Stimulated activated CD4-positive, alpha-beta T cell treated with anti-CD3 and anti-CD28 coated beads, Interleukin-4, amount 100 ng/mL, for 24 hours (primary cell): ENCODE data around the gene CPAMD8.
"Not testable (repeated sequence)": the region's sequence is repeated elsewhere in the genome, so short reads cannot be mapped to it uniquely, and the experiment has no call there.

Source experiments
- DNase-seq: peaks from one replicate; pipeline ENCODE4 v3.0.0-alpha.2; 2020

Gene CPAMD8

DNA sequence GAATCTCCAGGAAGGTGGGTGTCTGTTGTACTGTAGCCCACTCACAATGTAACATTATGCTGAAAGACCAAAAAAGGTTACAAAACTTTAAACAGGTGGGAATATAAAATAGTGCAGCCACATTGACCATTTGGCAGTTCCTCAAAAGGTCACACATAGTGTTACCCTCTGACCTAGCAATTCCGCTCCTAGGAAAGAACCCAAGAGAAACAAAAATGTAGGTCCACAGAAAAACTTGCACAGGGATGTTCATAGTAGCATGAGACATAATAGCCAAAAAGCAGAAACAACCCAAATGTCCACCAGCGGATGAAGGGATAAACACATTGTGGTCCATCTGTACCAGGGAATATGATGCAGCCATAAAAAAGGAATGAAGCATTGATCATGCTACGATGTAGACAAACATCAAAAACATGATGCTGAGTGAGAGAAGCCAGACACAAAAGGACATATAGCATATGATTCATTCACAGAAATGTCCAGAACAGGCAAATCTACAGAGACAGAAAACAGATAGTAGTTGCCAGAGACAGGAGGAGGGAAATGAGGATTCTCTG, 27.9 kb downstream of the CPAMD8 start:
- DNase-seq, result no peak

DNA sequence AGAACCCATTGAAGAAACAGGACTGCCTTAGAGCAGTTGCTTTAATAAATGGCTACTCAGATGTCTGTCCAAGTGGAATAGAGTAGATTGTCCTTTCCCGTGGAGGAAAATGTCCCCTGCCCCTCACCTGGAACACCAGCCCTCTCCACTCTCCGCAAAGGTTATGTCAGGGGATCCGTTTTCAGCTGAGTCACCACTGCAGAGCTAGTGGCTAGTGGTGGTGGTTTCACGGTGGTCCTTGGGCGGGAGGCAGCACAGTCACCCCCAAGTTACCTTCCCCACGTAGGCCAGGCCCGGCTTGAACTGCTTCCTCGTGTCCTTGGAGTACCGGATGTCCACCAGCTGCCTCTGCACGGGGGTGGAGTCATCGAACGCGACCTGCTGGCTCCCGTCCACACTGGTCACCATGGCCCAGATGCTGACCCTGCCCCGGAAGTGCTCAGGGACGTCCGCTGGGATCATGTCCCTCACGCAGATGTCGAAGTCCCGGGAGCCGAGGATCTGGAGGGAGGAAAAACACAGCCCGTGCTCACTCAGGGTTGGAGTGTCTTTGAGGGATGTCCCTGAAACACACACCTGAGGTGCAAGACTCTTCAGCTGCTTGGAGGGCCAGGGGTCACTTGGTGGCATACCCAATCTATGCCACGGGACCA, 29.6 kb downstream of the CPAMD8 start:
- not testable (repeated sequence) for DNase-seq

DNA sequence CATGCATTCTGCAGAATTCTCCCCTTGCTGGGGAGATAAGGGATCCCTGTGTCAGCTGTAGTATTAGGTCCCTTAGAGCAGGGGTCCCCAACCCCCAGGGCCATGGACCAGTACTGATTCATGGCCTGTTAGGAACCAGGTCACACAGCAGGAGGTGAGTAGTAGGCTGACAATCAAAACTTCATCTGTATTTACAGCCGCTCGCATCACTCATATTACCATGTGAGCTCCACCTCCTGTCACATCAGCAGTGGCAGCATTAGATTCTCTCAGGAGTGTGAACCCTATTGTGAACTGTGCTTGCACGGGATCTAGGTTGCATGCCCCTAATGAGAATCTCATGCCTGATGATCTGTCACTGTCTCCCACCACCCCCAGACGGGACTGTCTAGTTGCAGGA, 37.9 kb downstream of the CPAMD8 start:
- no peak for DNase-seq

DNA sequence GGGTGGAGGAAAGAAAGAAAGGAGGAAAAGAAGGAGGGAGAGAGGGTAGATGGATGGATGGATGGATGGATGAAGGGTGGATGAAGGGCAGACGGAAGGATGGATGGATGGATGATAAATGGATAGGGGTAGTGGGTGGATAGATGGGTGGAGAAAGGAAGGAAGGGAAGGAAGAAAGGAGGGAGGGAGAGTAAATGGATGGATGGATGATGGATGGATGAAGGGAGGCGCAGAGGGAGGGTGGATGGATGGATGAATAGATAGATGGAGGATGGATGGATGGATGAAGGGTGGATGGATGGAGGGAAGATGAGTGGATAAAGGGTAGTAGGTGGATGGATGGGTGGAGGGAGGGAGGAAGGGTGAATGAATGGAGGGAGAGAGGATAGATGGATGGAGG, 41.2 kb downstream of the CPAMD8 start:
- DNase-seq, result no peak

DNA sequence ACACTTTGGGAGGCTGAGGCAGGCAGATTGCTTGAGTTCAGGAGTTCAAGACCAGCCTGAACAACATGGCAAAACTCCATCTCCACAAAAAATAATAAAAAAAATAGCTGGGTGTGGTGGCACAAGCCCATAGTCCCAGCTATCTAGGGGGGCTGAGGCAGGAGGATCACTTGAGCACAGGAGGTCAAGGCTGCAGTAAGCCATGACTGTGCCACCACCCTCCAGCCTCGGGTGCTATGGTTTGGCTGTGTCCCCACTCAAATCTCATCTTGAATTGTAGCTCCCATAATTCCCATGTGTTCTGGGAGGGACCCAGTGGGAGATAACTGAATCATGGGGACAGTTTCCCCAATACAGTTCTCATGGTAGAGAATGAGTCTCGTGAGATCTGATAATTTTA, 44.0 kb downstream of the CPAMD8 start:
- DNase-seq, result not testable (repeated sequence)

DNA sequence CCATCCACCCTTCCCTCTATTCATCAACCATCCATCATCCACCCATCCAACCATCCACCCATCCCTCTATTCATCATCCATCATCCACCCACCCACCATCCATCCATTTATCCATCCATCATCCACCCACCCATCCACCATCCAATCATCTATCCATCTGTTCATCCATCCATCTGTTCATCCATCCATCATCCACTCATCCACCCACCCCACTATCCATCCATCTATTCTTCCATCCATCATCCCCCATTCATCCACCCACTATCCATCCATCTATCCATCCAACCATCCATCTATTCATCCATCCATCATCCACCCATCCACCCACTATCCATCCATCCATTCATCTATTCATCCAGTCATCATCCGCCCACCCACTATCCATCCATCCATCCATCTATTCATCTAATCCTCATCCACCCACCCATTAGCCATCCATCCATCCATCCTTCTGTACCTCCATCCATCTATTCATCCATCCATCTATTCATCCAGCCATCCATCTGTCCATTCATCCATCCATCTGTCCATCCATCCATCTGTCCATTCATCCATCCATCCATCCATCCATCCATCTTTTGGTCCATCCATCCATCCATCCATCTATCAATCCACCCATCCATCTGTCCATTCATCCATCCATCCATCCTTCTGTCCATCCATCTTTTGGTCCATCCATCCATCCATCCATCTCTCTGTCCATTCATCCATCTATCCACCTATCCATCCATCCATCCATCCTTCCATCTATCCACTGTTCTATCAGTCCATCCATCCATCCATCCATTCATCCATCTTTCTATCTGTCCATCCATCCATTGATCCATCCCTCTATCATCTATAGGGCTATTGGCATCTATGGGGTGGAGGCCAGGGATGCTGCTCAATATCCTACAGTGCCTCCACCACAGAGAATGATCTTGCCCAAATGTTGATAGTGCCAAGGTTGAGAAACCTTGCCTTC, 47.5 kb downstream of the CPAMD8 start:
- DNase-seq, result no peak

DNA sequence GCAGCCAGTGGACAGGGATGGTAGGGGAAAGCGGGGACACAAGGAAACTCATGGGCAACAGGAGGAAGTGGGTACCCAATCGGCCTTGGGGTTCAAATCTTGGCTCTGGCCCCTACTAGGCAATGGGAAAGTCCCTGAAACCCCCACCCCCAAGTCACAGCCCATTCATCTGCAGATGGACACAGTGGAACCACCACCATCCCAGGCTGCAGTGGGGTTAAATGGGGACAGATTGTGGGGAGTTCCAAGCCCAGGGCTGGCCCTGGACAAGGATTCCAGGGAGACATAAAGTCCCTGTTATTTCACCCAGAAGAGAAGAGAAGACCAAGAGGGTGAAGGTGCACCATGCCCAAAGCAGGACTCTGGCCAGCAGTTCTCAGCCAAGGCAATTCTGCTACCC, 48.5 kb downstream of the CPAMD8 start:
- DNase-seq, result no peak

DNA sequence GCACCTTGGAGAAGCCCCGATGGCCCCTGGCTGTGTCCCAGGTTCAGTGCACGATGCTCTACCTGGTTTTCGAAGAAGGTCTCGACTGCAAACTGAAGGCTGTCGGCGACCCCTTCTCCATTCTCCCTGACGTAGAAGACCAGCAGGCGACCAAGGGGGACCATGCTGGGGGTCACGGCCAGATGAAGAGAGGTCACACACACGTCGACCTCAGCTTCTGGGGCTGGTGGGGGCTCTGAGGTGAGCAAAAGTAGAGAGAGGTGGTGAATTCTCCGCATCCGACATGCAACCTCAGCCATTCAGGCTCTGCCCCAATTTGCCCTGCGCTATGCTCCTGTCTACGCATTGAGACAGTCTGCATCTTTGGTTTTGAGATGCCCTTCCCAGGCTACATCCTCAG, 49.3 kb downstream of the CPAMD8 start:
- no peak for DNase-seq

DNA sequence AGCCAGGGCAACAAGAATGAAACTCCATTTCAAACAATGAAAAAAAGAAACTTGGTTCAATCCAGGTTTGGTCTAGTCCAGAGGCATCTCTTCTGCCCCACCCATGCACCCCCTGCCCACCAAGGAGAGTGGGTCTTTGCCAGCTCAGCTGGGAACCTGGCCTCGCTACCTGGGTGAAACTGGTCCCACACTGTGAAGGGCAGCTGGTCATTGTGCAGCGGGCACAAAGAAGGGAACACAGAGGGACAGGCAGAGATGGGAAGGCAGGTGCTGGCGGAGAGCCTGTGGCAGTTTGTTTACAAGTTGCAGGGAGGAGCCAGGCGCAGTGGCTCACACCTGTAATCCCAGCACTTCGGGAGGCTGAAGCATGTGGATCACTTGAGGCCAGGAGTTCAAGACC, 50.2 kb downstream of the CPAMD8 start:
- no peak for DNase-seq

DNA sequence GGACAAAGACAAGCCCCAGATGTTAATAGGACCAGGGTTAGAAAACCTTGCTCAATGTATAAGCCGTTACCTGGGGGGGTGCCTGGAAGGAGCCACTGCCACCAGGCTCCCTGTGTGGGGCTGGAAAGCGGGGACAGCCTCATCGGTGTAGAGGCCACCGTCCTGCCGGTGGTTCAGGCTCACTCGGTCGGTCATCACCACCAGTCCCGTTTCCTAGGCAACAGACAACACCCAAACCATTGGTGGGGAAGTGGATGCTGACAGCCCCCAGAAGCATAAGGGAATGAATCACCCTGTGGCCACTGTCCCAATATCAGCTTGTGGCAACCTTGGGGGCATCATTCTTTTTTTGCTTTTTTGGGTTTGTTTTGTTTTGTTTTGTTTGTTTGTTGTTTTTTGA, 55.8 kb downstream of the CPAMD8 start:
- no peak for DNase-seq

DNA sequence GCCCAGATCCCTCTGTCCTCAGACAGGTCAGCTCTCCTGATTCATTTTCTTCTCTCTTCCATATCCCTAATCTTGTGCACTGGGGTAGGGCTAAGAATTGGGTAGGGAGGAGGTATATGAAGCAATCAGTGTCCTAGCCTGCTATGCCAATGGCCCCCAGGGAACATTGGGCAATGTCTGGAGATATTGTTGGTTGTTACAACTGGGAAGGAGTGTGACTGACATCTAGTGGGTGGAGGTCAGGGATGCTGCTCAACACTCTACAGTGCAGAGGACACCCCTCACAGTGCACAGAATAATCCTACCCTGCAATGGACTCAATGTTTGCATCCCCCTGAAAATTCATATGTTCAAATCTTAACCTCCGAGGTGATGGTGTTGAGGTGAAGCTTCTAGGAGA, 57.5 kb downstream of the CPAMD8 start:
- no peak for DNase-seq

DNA sequence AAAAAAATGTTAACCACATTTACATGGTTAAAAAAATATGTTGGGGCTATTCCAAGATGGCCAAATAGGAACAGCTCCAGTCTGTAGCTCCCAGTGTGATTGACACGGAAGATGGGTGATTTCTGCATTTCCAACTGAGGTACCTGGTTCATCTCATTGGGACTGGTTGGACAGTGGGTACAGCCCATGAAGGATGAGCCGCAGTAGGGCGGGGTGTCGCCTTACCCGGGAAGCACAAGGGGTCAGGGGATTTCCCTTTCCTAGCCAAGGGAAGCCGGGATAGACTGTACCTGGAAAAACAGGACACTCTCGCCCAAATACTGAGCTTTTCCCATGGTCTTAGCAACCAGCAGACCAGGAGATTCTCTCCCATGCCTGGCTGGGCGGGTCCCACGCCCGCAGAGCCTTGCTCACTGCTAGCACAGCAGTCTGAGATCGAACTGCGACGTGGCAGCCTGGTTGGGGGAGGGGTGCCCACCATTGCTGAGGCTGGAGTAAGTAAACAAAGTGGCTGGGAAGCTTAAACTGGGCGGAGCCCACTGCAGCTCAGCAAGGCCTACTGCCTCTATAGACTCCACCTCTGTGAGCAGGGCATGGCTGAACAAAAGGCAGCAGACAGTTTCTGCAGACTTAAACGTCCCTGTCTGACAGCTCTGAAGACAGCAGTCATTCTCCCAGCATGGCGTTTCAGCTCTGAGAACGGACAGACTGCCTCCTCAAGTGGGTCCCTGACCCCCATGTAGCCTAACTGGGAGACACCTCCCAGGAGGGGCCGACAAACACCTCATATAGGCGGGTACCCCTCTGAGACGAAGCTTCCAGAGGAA, 65.4 kb downstream of the CPAMD8 start:
- not testable (repeated sequence) for DNase-seq

DNA sequence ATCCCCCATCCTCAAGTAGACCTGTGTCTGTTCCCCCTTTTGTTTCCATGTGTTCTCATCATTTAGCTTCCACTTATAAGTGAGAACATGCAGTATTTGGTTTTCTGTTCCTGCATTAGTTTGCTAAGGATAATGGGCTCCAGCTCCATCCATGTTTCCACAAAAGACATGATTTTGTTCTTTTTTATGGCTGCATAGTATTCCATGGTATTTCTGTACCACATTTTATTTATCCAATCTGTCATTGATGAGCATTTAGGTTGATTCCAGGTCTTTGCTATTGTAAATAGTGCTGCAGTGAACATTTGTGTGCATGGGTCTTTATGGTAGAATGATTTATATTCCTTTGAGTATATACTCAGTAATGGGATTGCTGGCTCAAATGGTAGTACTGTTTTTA, 68.3 kb downstream of the CPAMD8 start:
- not testable (repeated sequence) for DNase-seq

DNA sequence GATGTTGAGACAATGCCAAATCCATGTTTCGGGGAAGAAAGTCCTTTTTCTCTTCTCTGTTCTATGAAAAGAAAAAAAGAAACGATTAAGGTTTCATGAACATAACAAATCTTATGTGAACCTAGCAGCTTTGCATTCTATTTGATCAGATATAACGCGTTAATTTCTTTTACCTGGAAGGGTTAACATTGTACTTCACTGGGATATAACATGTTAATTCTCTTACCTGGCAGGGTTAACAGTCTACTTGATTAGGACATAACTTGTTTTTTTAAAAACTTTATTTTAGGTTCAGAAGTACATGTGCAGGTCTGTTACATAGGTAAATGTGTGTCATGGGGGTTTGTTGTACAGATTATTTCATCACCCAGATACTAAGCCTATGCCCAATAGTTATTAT, 68.8 kb downstream of the CPAMD8 start:
- DNase-seq, result no peak

DNA sequence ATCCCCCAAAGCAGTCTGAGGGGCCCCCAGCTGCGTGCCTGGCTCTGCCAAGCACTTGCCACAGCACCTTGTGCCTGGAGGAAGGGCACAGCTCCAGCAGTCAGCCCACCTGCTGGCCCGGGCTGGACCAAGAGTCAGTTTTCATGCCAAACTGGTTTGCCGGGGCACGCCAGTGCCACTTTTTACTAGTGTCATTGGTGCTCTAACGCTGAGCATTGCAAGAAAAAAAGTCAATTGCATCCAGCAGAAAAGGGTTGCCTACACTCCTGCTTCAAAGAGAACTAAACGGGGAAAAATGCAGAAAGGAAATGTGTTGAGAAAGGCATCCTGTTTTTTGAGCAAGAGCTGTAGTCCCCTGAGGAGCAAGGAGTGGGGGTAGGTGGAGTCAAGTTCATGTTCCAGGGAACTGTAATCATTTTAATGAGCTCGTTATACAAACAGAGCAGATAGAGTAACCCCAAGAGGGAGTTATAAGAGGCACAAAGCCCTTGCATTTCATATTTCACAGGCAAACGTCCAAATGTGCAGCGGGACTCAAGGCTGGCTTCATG, 69.4 kb downstream of the CPAMD8 start:
- DNase-seq, result no peak

DNA sequence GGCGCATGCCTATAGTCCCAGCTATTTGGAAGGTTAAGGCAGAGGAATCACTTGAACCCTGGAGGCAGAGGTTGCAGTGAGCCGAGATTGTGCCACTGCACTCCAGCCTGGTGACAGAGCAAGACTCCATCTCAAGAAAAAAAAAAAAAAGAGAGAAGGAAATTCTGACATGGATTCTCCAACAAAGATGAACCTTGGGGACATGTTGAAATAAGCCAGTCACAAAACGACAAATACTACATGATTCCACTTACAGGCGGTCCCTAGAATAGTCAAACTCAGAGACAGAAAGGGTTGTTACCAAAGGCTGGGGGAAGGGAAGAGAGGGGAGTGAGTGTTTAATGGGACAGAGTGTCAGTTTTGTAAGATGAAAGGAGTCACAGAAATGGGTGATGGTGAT, 71.4 kb downstream of the CPAMD8 start:
- no peak for DNase-seq

DNA sequence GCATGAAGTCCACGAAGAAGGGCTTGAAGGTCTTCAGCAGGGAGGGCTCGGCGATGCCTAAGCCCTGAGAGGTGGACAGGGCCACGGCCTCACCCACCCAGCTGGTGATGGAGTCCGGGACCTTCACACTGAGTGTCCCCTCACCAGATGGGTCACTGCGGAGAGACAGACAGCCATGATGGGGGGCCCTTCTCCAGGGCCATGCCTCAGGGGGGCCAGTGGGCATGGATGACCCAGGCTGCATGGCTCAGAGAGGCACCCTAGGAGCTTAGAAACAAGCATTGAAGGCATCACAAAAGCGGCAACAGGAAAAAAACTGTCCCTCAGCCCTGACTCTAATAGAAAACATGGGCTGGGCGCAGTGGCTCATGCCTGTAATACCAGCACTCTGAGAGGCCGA, 74.6 kb downstream of the CPAMD8 start:
- no peak for DNase-seq

DNA sequence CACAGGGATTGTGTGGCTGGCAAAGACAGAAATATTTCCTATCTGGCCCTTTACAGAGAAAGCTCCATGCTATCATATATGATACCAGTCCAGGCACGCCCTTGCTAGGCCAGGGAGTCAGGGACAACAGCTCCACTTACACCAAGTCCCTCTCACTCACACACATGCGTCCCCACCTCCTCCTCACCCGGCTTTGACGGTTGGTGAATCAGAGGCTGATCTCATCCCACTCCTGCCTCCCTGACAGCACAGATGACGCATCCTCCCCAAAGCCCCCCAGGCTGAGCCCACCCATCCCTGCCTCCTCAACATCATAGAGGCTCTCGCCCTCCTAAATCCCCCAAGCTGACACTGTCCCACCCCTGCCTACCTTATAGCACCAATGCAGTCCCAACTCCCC, 75.1 kb downstream of the CPAMD8 start:
- DNase-seq, result no peak

DNA sequence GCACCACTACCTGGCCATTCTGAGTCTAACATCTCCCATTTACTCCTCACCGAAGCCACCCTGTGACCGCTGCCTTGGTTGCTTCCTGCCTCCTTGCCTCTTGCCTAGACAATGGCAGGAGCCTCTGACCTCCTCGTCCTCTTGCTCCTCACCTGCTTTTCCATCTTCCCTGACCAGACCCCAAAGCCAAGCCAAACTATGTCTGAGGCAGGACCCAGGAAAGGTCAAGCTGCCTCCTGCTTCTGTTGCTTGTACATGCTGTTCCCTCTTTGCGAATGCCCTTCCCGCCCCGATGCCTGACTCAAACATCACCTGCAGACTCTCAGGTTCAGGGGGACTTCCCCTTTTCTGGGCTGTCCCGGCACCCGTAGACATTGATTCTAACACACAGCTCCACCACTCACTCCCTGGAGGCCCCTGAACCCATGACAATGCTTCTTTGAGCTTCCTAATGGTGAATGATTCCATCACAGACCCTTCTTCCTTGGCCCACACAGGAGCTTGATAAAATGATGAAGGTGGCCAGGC, 77.0 kb downstream of the CPAMD8 start:
- no peak for DNase-seq

DNA sequence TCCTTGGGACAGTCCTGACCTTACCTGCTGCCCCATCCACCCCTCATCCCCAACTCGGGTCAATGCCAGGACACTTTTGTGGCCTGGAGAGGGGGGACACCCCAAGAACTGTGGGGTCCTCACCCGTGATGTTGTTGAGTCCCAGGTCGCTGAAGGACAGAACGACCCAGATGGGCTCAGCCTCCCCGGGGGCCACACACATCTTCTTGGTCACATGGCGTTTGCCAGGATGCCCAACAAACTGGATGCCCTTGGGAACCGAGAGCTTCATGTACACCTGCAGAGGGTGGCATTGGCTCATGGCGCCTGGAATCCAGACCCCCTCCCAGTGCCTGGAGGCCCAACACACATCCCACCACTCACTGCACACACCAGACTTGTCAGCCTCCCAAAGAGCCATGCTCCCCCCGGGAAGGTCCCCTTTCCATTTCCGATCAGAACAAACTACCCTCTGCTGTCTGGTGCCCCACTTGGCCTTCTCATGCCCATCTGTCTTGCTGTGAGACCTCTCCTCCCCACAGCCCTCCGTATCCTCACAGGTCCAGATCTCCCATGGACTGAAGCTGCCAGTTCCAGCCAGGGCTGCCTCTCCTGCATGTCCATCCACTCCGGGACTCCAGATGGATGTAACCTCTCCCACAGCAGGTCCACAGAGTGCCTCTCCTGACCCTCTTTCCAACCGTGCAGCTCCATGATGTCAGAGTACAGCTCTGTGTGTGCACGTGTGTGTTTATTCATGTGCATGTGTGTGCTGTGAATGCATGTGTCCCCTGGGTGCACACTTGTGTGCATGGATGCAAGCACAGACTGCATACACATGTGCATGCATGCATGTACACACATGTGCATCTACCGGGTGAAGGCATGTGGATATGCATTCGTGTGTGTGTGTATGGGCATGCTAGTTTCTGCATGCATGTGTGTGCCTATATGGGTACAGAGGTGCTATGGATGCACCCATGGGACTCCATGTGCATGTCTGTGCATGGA, 79.4 kb downstream of the CPAMD8 start:
- DNase-seq, result no peak

DNA sequence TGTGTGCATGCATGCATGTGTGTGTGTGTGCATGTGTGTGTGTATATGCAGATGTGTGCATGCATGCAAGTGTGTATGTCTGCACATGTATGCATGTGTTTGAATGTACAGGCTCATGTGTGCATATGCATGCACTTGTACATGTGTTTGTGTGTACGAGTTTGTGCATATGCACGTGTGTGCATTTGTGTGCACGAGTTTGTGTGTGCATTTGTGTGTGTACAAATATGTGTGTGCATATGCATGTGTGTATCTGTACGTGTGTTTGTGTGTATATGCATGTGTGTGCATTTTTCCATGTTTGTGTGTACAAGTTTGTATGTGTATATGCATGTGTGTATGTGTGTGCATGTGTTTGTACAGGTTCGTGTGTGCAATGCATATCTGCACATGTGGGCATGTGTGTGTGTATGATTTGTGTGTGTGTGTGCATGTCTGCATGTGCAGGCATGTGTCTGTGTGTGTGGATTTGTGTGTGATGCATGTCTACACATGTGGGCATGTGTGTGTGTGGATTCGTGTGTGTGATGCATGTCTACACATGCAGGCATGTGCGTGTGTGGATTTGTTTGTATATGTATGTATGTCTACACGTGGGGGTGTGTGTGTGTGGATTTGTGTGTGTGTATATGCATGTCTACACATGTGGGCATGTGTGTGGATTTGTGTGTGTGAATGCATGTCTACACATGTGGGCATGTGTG, 80.7 kb downstream of the CPAMD8 start:
- DNase-seq, result no peak
